WTC11 (cell line): Measurements from ENCODE around the gene WRAP53. TPM values are rescaled to one million over a fixed set of nuclear protein-coding genes. Genes with fewer than 3 reads are reported as not detected.

Source experiments
- ATF6 ChIP-seq: sonication (generic); formaldehyde crosslinking; IDR thresholded peaks from 2 replicates; pipeline ENCODE4 v1.8.1; 2023; ENCODE audit warnings: mild to moderate bottlenecking, missing genetic modification reagents
- ESRRA ChIP-seq: sonication (generic); formaldehyde crosslinking; IDR thresholded peaks from 2 replicates; pipeline ENCODE4 v1.8.1; 2022; ENCODE audit warnings: mild to moderate bottlenecking, missing genetic modification reagents, borderline replicate concordance
- FOXP1 ChIP-seq: sonication (generic); formaldehyde crosslinking; IDR thresholded peaks from 2 replicates; pipeline ENCODE4 v1.8.0; 2022; ENCODE audit warnings: missing genetic modification reagents, mild to moderate bottlenecking, moderate library complexity, borderline replicate concordance
- FOXP4 ChIP-seq: sonication (generic); formaldehyde crosslinking; IDR thresholded peaks from 2 replicates; pipeline ENCODE4 v1.8.0; 2022; ENCODE audit warnings: mild to moderate bottlenecking, missing genetic modification reagents
- MXD4 ChIP-seq: fragments of 250-450 bp; sonication (Bioruptor Pico); IDR thresholded peaks from 2 replicates; pipeline ENCODE4 v1.8.0; 2021; ENCODE audit warnings: mild to moderate bottlenecking, moderate library complexity, borderline replicate concordance
- MYBL2 ChIP-seq: sonication (generic); formaldehyde crosslinking; IDR thresholded peaks from 2 replicates; pipeline ENCODE4 v1.8.1; 2023; ENCODE audit warnings: mild to moderate bottlenecking, moderate library complexity, missing genetic modification reagents
- NR1H2 ChIP-seq: sonication (generic); formaldehyde crosslinking; IDR thresholded peaks from 2 replicates; pipeline ENCODE4 v1.9.0; 2021; ENCODE audit warnings: mild to moderate bottlenecking, moderate library complexity, missing genetic modification reagents
- PRRX2 ChIP-seq: fragments of 250-450 bp; sonication (Bioruptor Pico); IDR thresholded peaks from 2 replicates; pipeline ENCODE4 v1.8.0; 2021; ENCODE audit warnings: mild to moderate bottlenecking
- SOX15 ChIP-seq: fragments of 250-450 bp; sonication (Bioruptor Pico); IDR thresholded peaks from 2 replicates; pipeline ENCODE4 v1.9.0; 2021; ENCODE audit warnings: mild to moderate bottlenecking
- SP1 ChIP-seq: sonication (generic); formaldehyde crosslinking; conservative IDR thresholded peaks from 2 replicates; pipeline ENCODE4 v1.8.1; 2022; ENCODE audit warnings: missing genetic modification reagents
- TEAD1 ChIP-seq: sonication (generic); formaldehyde crosslinking; IDR thresholded peaks from 2 replicates; pipeline ENCODE4 v1.8.0; 2022; ENCODE audit warnings: mild to moderate bottlenecking, missing genetic modification reagents
- ZNF138 ChIP-seq: sonication (generic); formaldehyde crosslinking; conservative IDR thresholded peaks from 2 replicates; pipeline ENCODE4 v1.8.1; 2022; ENCODE audit warnings: mild to moderate bottlenecking, moderate library complexity, missing genetic modification reagents
- total RNA-seq: library from RNA; stranded (reverse); gene quantifications from 3 replicates; pipeline ENCODE4 v1.2.3, GENCODE V29; 2021
- TF ChIP-seq, protein P1 (sequence below): sonication (generic); formaldehyde crosslinking; IDR thresholded peaks from 2 replicates; pipeline ENCODE4 v1.8.0; 2022; ENCODE audit warnings: mild to moderate bottlenecking, missing genetic modification reagents
- TF ChIP-seq, protein P2 (sequence below): sonication (generic); formaldehyde crosslinking; IDR thresholded peaks from 2 replicates; pipeline ENCODE4 v1.8.1; 2023; ENCODE audit warnings: mild to moderate bottlenecking, moderate library complexity, missing genetic modification reagents
- TF ChIP-seq, protein P3 (sequence below): sonication (generic); formaldehyde crosslinking; IDR thresholded peaks from 2 replicates; pipeline ENCODE4 v1.8.1; 2023; ENCODE audit warnings: mild to moderate bottlenecking, missing genetic modification reagents
- TF ChIP-seq, protein P4 (sequence below): fragments of 250-450 bp; sonication (Bioruptor Pico); IDR thresholded peaks from 2 replicates; pipeline ENCODE4 v1.9.0; 2021; ENCODE audit warnings: mild to moderate bottlenecking, borderline replicate concordance
- TF ChIP-seq, protein P5 (sequence below): sonication (generic); formaldehyde crosslinking; IDR thresholded peaks from 2 replicates; pipeline ENCODE4 v1.8.1; 2022; ENCODE audit warnings: mild to moderate bottlenecking, moderate library complexity, missing genetic modification reagents
- TF ChIP-seq, protein P6 (sequence below): sonication (generic); formaldehyde crosslinking; IDR thresholded peaks from 2 replicates; pipeline ENCODE4 v1.8.0; 2023; ENCODE audit warnings: missing genetic modification reagents, mild to moderate bottlenecking, borderline replicate concordance

The WRAP53 gene
- total RNA-seq, 1 experiment from 2014 or later = 37.2 TPM

GRCh38 chr17:7716901-7717755 lies 28.9 kb downstream of the WRAP53 start, which contains the start of gene DNAH2 (continued):
- no peak for TF ChIP-seq ATF6 (CRISPR knock-in tag)
- no peak for TF ChIP-seq FOXP1
- TF ChIP-seq, protein P1, sequence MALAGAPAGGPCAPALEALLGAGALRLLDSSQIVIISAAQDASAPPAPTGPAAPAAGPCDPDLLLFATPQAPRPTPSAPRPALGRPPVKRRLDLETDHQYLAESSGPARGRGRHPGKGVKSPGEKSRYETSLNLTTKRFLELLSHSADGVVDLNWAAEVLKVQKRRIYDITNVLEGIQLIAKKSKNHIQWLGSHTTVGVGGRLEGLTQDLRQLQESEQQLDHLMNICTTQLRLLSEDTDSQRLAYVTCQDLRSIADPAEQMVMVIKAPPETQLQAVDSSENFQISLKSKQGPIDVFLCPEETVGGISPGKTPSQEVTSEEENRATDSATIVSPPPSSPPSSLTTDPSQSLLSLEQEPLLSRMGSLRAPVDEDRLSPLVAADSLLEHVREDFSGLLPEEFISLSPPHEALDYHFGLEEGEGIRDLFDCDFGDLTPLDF = peak; percentile 62; the same call in 1 of the 2 replicates
- TF ChIP-seq, protein P2, sequence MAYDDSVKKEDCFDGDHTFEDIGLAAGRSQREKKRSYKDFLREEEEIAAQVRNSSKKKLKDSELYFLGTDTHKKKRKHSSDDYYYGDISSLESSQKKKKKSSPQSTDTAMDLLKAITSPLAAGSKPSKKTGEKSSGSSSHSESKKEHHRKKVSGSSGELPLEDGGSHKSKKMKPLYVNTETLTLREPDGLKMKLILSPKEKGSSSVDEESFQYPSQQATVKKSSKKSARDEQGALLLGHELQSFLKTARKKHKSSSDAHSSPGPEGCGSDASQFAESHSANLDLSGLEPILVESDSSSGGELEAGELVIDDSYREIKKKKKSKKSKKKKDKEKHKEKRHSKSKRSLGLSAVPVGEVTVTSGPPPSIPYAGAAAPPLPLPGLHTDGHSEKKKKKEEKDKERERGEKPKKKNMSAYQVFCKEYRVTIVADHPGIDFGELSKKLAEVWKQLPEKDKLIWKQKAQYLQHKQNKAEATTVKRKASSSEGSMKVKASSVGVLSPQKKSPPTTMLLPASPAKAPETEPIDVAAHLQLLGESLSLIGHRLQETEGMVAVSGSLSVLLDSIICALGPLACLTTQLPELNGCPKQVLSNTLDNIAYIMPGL (CRISPR knock-in tag) = peak; percentile 88; the same call in 1 of the 2 replicates
- 0 out of 2 replicates have a peak, but pooled peaks have one; percentile 61 for TF ChIP-seq ESRRA (CRISPR knock-in tag)
- TF ChIP-seq NR1H2 (CRISPR knock-in tag) = no peak
- TF ChIP-seq, protein P3, sequence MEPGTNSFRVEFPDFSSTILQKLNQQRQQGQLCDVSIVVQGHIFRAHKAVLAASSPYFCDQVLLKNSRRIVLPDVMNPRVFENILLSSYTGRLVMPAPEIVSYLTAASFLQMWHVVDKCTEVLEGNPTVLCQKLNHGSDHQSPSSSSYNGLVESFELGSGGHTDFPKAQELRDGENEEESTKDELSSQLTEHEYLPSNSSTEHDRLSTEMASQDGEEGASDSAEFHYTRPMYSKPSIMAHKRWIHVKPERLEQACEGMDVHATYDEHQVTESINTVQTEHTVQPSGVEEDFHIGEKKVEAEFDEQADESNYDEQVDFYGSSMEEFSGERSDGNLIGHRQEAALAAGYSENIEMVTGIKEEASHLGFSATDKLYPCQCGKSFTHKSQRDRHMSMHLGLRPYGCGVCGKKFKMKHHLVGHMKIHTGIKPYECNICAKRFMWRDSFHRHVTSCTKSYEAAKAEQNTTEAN (CRISPR knock-in tag) = 0 out of 2 replicates have a peak, but pooled peaks have one; percentile 65
- TF ChIP-seq ZNF138 (CRISPR knock-in tag) = 0 out of 2 replicates have a peak, but pooled peaks have one; percentile 29
- no peak for TF ChIP-seq MXD4 (CRISPR knock-in tag)
- TF ChIP-seq, protein P4, sequence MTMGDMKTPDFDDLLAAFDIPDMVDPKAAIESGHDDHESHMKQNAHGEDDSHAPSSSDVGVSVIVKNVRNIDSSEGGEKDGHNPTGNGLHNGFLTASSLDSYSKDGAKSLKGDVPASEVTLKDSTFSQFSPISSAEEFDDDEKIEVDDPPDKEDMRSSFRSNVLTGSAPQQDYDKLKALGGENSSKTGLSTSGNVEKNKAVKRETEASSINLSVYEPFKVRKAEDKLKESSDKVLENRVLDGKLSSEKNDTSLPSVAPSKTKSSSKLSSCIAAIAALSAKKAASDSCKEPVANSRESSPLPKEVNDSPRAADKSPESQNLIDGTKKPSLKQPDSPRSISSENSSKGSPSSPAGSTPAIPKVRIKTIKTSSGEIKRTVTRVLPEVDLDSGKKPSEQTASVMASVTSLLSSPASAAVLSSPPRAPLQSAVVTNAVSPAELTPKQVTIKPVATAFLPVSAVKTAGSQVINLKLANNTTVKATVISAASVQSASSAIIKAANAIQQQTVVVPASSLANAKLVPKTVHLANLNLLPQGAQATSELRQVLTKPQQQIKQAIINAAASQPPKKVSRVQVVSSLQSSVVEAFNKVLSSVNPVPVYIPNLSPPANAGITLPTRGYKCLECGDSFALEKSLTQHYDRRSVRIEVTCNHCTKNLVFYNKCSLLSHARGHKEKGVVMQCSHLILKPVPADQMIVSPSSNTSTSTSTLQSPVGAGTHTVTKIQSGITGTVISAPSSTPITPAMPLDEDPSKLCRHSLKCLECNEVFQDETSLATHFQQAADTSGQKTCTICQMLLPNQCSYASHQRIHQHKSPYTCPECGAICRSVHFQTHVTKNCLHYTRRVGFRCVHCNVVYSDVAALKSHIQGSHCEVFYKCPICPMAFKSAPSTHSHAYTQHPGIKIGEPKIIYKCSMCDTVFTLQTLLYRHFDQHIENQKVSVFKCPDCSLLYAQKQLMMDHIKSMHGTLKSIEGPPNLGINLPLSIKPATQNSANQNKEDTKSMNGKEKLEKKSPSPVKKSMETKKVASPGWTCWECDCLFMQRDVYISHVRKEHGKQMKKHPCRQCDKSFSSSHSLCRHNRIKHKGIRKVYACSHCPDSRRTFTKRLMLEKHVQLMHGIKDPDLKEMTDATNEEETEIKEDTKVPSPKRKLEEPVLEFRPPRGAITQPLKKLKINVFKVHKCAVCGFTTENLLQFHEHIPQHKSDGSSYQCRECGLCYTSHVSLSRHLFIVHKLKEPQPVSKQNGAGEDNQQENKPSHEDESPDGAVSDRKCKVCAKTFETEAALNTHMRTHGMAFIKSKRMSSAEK (CRISPR knock-in tag) = no peak
- no peak for TF ChIP-seq FOXP4 (CRISPR knock-in tag)
- TF ChIP-seq, protein P5, sequence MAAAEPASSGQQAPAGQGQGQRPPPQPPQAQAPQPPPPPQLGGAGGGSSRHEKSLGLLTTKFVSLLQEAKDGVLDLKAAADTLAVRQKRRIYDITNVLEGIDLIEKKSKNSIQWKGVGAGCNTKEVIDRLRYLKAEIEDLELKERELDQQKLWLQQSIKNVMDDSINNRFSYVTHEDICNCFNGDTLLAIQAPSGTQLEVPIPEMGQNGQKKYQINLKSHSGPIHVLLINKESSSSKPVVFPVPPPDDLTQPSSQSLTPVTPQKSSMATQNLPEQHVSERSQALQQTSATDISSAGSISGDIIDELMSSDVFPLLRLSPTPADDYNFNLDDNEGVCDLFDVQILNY = 0 out of 2 replicates have a peak, but pooled peaks have one; percentile 60
- TF ChIP-seq TEAD1 (CRISPR knock-in tag) = peak; percentile 68; the same call in 1 of the 2 replicates
- peak; percentile 32; the same call in 1 of the 2 replicates for TF ChIP-seq MYBL2 (CRISPR knock-in tag)
- no peak for TF ChIP-seq SOX15
- TF ChIP-seq PRRX2 = no peak
- peak; percentile 85 for TF ChIP-seq SP1 (CRISPR knock-in tag)
- TF ChIP-seq, protein P6, sequence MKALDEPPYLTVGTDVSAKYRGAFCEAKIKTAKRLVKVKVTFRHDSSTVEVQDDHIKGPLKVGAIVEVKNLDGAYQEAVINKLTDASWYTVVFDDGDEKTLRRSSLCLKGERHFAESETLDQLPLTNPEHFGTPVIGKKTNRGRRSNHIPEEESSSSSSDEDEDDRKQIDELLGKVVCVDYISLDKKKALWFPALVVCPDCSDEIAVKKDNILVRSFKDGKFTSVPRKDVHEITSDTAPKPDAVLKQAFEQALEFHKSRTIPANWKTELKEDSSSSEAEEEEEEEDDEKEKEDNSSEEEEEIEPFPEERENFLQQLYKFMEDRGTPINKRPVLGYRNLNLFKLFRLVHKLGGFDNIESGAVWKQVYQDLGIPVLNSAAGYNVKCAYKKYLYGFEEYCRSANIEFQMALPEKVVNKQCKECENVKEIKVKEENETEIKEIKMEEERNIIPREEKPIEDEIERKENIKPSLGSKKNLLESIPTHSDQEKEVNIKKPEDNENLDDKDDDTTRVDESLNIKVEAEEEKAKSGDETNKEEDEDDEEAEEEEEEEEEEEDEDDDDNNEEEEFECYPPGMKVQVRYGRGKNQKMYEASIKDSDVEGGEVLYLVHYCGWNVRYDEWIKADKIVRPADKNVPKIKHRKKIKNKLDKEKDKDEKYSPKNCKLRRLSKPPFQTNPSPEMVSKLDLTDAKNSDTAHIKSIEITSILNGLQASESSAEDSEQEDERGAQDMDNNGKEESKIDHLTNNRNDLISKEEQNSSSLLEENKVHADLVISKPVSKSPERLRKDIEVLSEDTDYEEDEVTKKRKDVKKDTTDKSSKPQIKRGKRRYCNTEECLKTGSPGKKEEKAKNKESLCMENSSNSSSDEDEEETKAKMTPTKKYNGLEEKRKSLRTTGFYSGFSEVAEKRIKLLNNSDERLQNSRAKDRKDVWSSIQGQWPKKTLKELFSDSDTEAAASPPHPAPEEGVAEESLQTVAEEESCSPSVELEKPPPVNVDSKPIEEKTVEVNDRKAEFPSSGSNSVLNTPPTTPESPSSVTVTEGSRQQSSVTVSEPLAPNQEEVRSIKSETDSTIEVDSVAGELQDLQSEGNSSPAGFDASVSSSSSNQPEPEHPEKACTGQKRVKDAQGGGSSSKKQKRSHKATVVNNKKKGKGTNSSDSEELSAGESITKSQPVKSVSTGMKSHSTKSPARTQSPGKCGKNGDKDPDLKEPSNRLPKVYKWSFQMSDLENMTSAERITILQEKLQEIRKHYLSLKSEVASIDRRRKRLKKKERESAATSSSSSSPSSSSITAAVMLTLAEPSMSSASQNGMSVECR = 0 out of 2 replicates have a peak, but pooled peaks have one; percentile 44
- TF ChIP-seq, all 79 proteins: peak for 18
